AG04450 (cell line): Measurements from ENCODE around the gene MYO18B. TPM values are rescaled to one million over a fixed set of nuclear protein-coding genes. Genes with fewer than 3 reads are reported as not detected.

Experiments used
- CTCF ChIA-PET: fragments of 300-600, 350-600 bp; formaldehyde crosslinking; extraction: SDS; loops from one replicate; lab custom pipeline; 2022; ENCODE audit warnings: antibody characterized with exemption, inconsistent platforms; lab: Charles Lee
- POLR2A ChIA-PET: fragments of 350-600 bp; formaldehyde crosslinking; extraction: SDS; loops from one replicate; lab custom pipeline; 2021; ENCODE audit warnings: antibody characterized with exemption, inconsistent platforms; lab: Yijun Ruan, JAX
- DNase-seq: peaks from one replicate; pipeline ENCODE4 v3.0.0-alpha.2; 2011; ENCODE audit warnings: low read depth, low spot score
- H3K27ac ChIP-seq: one replicate; pipeline ENCODE4 v1.5.1; 2012; ENCODE audit warnings: low read depth, low read length, control low read depth
- H3K27me3 ChIP-seq: one replicate; pipeline ENCODE4 v1.6.0; 2012; ENCODE audit warnings: low read length; ENCODE audit not compliant: control insufficient read depth, insufficient read depth
- H3K4me3 ChIP-seq: 2 replicates; pipeline ENCODE4 v1.5.1; 2011; ENCODE audit warnings: mild to moderate bottlenecking, low read depth, low read length, control low read depth
- H3K9me3 ChIP-seq: 2 replicates; pipeline ENCODE4 v1.5.1; 2012; ENCODE audit warnings: low read length; ENCODE audit not compliant: control insufficient read depth, insufficient read depth
- polyA plus RNA-seq: library from polyadenylated mRNA; depleted of rRNA; stranded (reverse); fragments of >200 nt; gene quantifications from 2 replicates; pipeline ENCODE4 v1.2.3, GENCODE V29; 2011
- TF ChIP-seq, protein P1 (sequence below): IDR thresholded peaks from 2 replicates; pipeline ENCODE4 v1.5.1; 2011; ENCODE audit warnings: low read depth, low read length, control low read depth, inconsistent platforms

The MYO18B gene
- polyA plus RNA-seq, 1 experiment = not detected

GRCh38 chr22:26033586-26033985 is 291.6 kb downstream of the MYO18B start:
- Histone ChIP-seq H3K27me3 (no peaks in the 10 kb centered on the region), H3K4me3 (no peak overlapping the region), H3K27ac (no peak overlapping the region), H3K9me3 (peaks cover 59% of the 10 kb centered on the region)
- CTCF ChIA-PET = no interaction called here
- POLR2A ChIA-PET = no interaction called here
- DNase-seq = no peak
- TF ChIP-seq, protein P1, sequence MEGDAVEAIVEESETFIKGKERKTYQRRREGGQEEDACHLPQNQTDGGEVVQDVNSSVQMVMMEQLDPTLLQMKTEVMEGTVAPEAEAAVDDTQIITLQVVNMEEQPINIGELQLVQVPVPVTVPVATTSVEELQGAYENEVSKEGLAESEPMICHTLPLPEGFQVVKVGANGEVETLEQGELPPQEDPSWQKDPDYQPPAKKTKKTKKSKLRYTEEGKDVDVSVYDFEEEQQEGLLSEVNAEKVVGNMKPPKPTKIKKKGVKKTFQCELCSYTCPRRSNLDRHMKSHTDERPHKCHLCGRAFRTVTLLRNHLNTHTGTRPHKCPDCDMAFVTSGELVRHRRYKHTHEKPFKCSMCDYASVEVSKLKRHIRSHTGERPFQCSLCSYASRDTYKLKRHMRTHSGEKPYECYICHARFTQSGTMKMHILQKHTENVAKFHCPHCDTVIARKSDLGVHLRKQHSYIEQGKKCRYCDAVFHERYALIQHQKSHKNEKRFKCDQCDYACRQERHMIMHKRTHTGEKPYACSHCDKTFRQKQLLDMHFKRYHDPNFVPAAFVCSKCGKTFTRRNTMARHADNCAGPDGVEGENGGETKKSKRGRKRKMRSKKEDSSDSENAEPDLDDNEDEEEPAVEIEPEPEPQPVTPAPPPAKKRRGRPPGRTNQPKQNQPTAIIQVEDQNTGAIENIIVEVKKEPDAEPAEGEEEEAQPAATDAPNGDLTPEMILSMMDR = no peak

DNA sequence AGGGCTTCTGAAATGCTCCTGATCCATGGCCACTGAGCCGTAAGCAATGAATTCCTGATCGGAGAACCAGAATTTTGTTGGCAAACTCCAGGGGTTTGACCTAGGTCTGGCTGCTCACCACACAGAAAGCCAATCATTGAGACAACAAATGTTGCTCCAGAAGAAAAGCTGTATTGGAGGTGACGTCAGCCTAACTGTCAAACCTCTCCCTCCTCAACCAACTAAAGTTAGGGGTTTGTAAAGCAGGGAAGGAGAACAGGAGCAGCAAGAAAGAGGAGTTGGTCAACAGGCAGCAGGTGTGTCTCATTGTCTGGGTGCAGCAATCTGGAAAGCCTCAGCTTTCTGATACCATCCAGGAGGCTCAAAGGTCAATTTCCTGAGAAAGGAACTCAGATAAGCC is 293.5 kb downstream of the MYO18B start:
- ChIA-PET POLR2A (no interaction called here), CTCF (no interaction called here)
- Histone ChIP-seq H3K27me3 (no peaks in the 10 kb centered on the region), H3K4me3 (no peak overlapping the region), H3K27ac (no peak overlapping the region), H3K9me3 (peaks cover 48% of the 10 kb centered on the region)
- no peak for DNase-seq
- TF ChIP-seq, protein P1 = no peak

- H3K27ac ChIP-seq = no peak overlapping the region
- peaks cover 56% of the 10 kb centered on the region; the same call in 1 of the 2 replicates for H3K9me3 ChIP-seq
- CTCF ChIA-PET = no interaction called here
- DNase-seq = no peak
- POLR2A ChIA-PET = no interaction called here
- H3K4me3 ChIP-seq = no peak overlapping the region
- H3K27me3 ChIP-seq = no peaks in the 10 kb centered on the region
- TF ChIP-seq, protein P1 = no peak
Observed at GRCh38 chr22:26038365-26038764, 296.4 kb downstream of the MYO18B start.

GRCh38 chr22:26041931-26042330 is 299.9 kb downstream of the MYO18B start:
- no peaks in the 10 kb centered on the region for H3K27me3 ChIP-seq
- H3K27ac ChIP-seq = no peak overlapping the region
- CTCF ChIA-PET = no interaction called here
- TF ChIP-seq, protein P1 = no peak
- no peak overlapping the region for H3K4me3 ChIP-seq
- peaks cover 40% of the 10 kb centered on the region for H3K9me3 ChIP-seq
- DNase-seq = no peak
- POLR2A ChIA-PET = no interaction called here

- H3K27ac ChIP-seq = no peak overlapping the region
- no peak for DNase-seq
- H3K27me3 ChIP-seq = no peaks in the 10 kb centered on the region
- ChIA-PET CTCF (no interaction called here), POLR2A (no interaction called here)
- peaks cover 35% of the 10 kb centered on the region for H3K9me3 ChIP-seq
- TF ChIP-seq, protein P1 = no peak
- no peak overlapping the region for H3K4me3 ChIP-seq
Observed at GRCh38 chr22:26043031-26043430, 301.0 kb downstream of the MYO18B start.
